Karpas-422 (cell line): ENCODE results near the gene CLECL1. TPM values are rescaled to one million over a fixed set of nuclear protein-coding genes. Genes with fewer than 3 reads are reported as not detected.
"Not testable (repeated sequence)": the region's sequence is repeated elsewhere in the genome, so short reads cannot be mapped to it uniquely, and the experiment has no call there.

ENCODE experiments used
- DNase-seq: peaks from one replicate; pipeline ENCODE4 v3.0.0-alpha.2; 2015
- H2AFZ ChIP-seq: fragments of 200-600 bp; sonication (generic); 2 replicates; pipeline ENCODE4 v1.6.1; 2014; ENCODE audit warnings: antibody characterized with exemption, low read length, mixed read lengths
- H3K27ac ChIP-seq: fragments of 200-600 bp; sonication (generic); 2 replicates; pipeline ENCODE4 v1.5.1; 2014; ENCODE audit warnings: mild to moderate bottlenecking, low read length, moderate library complexity
- H3K27me3 ChIP-seq: fragments of 200-600 bp; sonication (generic); 2 replicates; pipeline ENCODE4 v1.6.1; 2014; ENCODE audit warnings: low read length, mixed read lengths
- H3K36me3 ChIP-seq: fragments of 200-600 bp; sonication (generic); 2 replicates; pipeline ENCODE4 v1.6.1; 2014; ENCODE audit warnings: low read length, mixed read lengths; ENCODE audit not compliant: insufficient read depth
- H3K4me1 ChIP-seq: fragments of 200-600 bp; sonication (generic); 2 replicates; pipeline ENCODE4 v1.6.1; 2014; ENCODE audit warnings: mild to moderate bottlenecking, low read length, mixed read lengths
- H3K4me2 ChIP-seq: fragments of 200-600 bp; sonication (generic); 2 replicates; pipeline ENCODE4 v1.6.1; 2014; ENCODE audit warnings: low read length, low read depth, mild to moderate bottlenecking; ENCODE audit not compliant: poor library complexity, severe bottlenecking
- H3K4me3 ChIP-seq: fragments of 200-600 bp; sonication (generic); 2 replicates; pipeline ENCODE4 v1.5.1; 2014; ENCODE audit warnings: mild to moderate bottlenecking, antibody characterized with exemption, low read length, mixed read lengths
- H3K79me2 ChIP-seq: fragments of 200-600 bp; sonication (generic); 2 replicates; pipeline ENCODE4 v1.6.1; 2014; ENCODE audit warnings: mild to moderate bottlenecking, low read length, mixed read lengths
- H3K9ac ChIP-seq: fragments of 200-600 bp; sonication (generic); 2 replicates; pipeline ENCODE4 v1.6.0; 2014; ENCODE audit warnings: low read length
- H3K9me2 ChIP-seq: fragments of 200-600 bp; sonication (generic), shearing (Covaris generic); replicated peaks from 2 replicates; pipeline ENCODE4 v1.6.0; 2014; ENCODE audit warnings: mild to moderate bottlenecking, low read length, moderate library complexity; ENCODE audit not compliant: insufficient read depth
- H3K9me3 ChIP-seq: fragments of 300-700, 200-600 bp; sonication (generic); 2 replicates; pipeline ENCODE4 v1.6.1; 2014; ENCODE audit warnings: low read length, mixed read lengths
- H4K20me1 ChIP-seq: fragments of 200-600 bp; sonication (generic); 2 replicates; pipeline ENCODE4 v1.6.1; 2014; ENCODE audit warnings: mild to moderate bottlenecking, antibody characterized with exemption, low read length, low read depth; ENCODE audit not compliant: insufficient read depth
- total RNA-seq: library from RNA; depleted of rRNA; stranded (reverse); fragments of >200 nt; shearing (Covaris generic); gene quantifications from 2 replicates; pipeline ENCODE4 v1.2.3, GENCODE V29; 2014; ENCODE audit warnings: low replicate concordance

CLECL1 gene
- total RNA-seq, 1 experiment from 2014 or later, result 5.6 TPM

DNA sequence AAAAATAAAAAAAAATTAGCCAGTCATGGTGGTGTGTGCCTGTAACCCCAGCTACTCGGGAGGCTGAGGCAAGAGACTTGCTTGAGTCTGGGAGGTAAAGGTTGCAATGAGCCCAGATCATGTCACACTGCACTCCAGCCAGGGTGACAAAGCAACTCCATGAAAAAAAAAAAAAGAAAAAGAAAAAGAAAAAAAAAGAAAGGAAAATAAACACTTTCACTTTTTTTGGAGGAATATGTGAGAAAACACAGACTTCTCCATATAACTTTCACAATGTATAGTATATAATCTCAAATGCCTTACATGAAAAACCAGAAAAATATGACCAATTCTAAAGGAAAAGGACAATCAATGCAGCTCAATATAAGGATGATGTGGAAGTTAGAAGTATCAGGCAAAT, 8.9 kb downstream of the CLECL1 start:
- no peaks in the 10 kb centered on the region for H3K79me2 ChIP-seq
- H3K9me3 ChIP-seq, result no peaks in the 10 kb centered on the region
- no peak overlapping the region for H2AFZ ChIP-seq
- H3K4me2 ChIP-seq, result no peak overlapping the region
- DNase-seq, result no peak
- no peaks in the 10 kb centered on the region for H4K20me1 ChIP-seq
- no peak overlapping the region for H3K27ac ChIP-seq
- no peaks in the 10 kb centered on the region for H3K36me3 ChIP-seq
- H3K9ac ChIP-seq, result no peak overlapping the region
- no peaks in the 10 kb centered on the region for H3K27me3 ChIP-seq
- no peaks in the 10 kb centered on the region for H3K9me2 ChIP-seq
- peaks cover 4% of the 10 kb centered on the region for H3K4me1 ChIP-seq
- H3K4me3 ChIP-seq, result no peak overlapping the region

DNA sequence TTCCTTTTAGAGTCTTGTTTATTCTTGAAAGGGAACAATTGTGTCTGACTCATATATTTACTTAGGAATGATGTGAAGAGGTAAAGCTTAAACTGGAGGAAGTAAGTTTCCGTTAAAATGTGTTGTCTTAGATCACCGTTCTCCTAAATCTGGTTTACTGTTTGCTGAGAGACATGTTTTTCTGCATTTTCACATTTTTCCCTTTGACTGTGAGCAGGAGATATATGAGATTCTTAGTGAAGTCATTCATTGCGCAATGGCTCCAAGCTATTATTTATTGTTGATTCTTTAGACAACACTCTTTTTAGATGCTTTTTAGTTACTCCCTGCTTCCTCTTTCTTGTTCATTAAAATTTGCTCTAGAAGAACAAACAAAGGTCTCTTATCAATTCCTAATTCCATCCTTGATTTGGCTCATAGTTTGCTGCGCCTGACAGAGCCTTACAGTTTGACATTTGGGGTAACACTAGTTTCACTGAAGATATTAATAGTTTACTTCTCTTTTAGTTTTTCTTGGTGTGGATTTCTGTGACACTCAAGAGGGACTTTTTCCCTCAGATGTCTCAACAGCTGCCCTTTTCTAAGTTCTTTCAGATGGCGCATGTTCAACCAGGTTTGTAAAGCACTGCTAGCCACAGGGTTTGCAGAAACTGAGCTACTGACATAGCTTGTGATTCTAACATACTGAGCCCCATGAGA, 11.4 kb downstream of the CLECL1 start:
- Histone ChIP-seq H3K9me2 (no peaks in the 10 kb centered on the region), H3K4me1 (peaks cover 4% of the 10 kb centered on the region), H3K4me3 (no peak overlapping the region), H3K9ac (no peak overlapping the region), H4K20me1 (no peaks in the 10 kb centered on the region), H3K9me3 (no peaks in the 10 kb centered on the region), H3K4me2 (no peak overlapping the region), H3K27me3 (no peaks in the 10 kb centered on the region), H3K36me3 (no peaks in the 10 kb centered on the region), H2AFZ (no peak overlapping the region), H3K79me2 (no peaks in the 10 kb centered on the region), H3K27ac (no peak overlapping the region)
- DNase-seq, result no peak

DNA sequence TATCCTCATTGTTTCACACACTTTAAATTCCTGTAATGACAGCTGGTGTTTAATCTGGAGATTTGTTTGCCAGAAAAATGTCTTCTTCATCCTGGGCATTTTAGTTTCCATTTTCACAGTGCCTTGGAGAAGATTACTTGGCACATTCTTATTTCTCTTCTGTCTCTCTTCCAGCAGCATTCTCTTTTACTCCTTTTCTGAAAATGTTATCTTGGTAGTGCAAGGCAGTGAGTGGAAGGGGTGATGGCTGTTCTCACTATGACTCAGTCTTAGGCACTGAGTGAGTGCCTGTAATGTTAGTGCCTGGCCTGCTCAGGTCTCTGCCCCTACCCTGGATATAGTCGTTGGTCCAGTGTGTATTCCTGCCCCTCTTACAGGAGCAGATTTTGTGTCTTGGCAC, 13.1 kb downstream of the CLECL1 start:
- Histone ChIP-seq H3K4me3 (no peak overlapping the region), H4K20me1 (no peaks in the 10 kb centered on the region), H3K27me3 (no peaks in the 10 kb centered on the region), H3K79me2 (no peaks in the 10 kb centered on the region), H3K9me3 (no peaks in the 10 kb centered on the region), H2AFZ (no peak overlapping the region), H3K36me3 (no peaks in the 10 kb centered on the region), H3K4me1 (peaks cover 4% of the 10 kb centered on the region), H3K9ac (no peak overlapping the region), H3K27ac (no peak overlapping the region), H3K4me2 (no peak overlapping the region), H3K9me2 (no peaks in the 10 kb centered on the region)
- no peak for DNase-seq

DNA sequence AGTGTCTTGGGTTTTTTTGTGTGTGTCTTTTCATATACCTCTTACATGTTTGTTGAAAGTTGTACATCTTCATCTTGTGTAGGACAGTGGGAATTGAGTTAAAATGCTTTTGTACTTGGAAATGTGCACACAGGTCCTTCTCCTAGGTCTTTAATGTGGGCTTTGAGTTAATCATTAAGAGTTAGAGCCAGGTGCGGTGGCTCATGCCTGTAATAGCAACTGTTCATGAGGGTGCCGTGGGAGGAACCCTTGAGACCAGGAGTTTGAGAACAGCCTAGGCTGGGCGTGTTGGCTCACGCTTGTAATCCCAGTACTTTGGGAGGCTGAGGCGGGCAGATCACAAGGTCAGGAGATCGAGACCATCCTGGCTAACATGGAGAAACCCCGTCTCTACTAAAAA, 13.9 kb downstream of the CLECL1 start:
- Histone ChIP-seq H3K4me1 (peaks cover 4% of the 10 kb centered on the region), H3K36me3 (no peaks in the 10 kb centered on the region), H3K9ac (no peak overlapping the region)

DNA sequence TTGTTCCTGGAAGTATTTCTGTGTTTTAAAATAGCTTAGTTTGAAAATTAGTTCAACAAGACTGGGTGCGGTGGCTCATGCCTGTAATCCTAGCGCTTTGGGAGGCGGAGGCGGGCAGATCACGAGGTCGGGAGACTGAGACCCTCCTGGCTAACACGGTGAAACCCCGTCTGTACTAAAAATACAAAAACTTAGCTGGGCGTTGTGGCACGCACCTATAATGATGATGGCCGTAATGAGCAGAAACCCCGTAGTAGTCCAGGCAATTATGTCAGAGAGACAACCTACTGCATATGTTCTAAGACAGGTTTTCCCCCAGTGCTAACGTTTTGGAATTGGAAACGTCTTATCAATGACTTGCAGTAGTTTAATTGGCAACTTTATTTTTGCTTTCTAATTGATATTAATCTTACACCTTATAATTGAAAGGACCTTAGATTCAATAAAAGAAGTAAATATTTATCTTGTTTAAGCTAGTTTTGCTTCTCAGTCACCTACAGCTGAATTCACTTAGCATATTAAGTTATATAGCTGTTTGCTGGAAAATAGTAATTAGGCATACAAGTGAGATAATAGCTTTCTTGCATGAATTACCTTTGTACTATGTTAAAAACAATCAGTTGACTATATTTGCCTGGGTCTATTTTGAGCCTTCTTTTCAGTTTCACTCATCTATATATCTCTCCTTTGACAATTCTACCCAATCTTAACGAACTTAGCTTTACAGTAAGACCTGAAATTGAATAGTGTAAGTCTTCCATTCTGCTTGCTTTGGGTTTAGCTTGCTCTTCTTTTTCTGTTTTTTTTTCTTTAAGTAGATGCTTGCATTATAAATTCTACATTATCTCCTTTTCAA, 15.6 kb downstream of the CLECL1 start:
- H3K27ac ChIP-seq, result no peak overlapping the region
- H3K9ac ChIP-seq, result no peak overlapping the region
- no peaks in the 10 kb centered on the region for H3K36me3 ChIP-seq

More for the DNA sequence above, 13.9 kb downstream of the CLECL1 start:
- Histone ChIP-seq H3K4me3 (no peak overlapping the region), H3K9me3 (no peaks in the 10 kb centered on the region), H3K27ac (no peak overlapping the region), H2AFZ (no peak overlapping the region), H3K27me3 (no peaks in the 10 kb centered on the region), H3K79me2 (no peaks in the 10 kb centered on the region), H3K4me2 (no peak overlapping the region), H3K9me2 (no peaks in the 10 kb centered on the region), H4K20me1 (no peaks in the 10 kb centered on the region)
- DNase-seq, result no peak

DNA sequence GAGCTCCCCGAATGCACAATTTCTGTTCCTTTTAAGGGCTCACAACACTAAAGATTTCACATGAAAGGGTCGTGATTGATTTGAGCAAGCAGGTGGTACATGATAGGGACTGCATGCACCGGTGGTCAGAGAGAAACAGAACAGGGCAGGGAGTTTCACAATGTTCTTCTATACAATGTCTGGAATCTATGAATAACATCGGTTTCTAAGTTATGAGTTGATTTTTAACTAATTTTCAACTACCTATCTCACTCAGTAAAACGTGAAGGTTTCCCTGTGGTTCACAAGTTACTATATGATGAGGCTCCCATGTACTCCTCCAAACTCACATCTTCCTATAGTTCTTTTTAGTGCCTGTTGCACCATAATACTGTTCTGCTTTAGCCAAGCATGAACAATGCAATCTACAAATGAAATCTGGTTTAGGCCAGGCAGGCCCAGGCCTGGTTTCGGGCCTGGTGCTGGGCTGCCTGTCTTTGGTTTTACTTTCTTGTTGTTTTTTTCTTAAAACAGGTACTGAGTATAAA, 19.8 kb downstream of the CLECL1 start:
- H3K9ac ChIP-seq, H3K27ac ChIP-seq, H3K27me3 ChIP-seq, H4K20me1 ChIP-seq, DNase-seq, H3K4me2 ChIP-seq, H3K79me2 ChIP-seq, H2AFZ ChIP-seq, H3K4me3 ChIP-seq, H3K9me2 ChIP-seq, H3K4me1 ChIP-seq, H3K9me3 ChIP-seq, H3K36me3 ChIP-seq: not testable (repeated sequence)

More for the DNA sequence above, 15.6 kb downstream of the CLECL1 start:
- no peak overlapping the region for H2AFZ ChIP-seq
- H3K4me3 ChIP-seq, result no peak overlapping the region
- H3K27me3 ChIP-seq, result no peaks in the 10 kb centered on the region
- no peaks in the 10 kb centered on the region for H3K9me2 ChIP-seq
- no peak overlapping the region for H3K4me2 ChIP-seq
- H3K4me1 ChIP-seq, result peaks cover 4% of the 10 kb centered on the region
- DNase-seq, result no peak
- no peaks in the 10 kb centered on the region for H4K20me1 ChIP-seq
- H3K9me3 ChIP-seq, result no peaks in the 10 kb centered on the region
- H3K79me2 ChIP-seq, result no peaks in the 10 kb centered on the region

DNA sequence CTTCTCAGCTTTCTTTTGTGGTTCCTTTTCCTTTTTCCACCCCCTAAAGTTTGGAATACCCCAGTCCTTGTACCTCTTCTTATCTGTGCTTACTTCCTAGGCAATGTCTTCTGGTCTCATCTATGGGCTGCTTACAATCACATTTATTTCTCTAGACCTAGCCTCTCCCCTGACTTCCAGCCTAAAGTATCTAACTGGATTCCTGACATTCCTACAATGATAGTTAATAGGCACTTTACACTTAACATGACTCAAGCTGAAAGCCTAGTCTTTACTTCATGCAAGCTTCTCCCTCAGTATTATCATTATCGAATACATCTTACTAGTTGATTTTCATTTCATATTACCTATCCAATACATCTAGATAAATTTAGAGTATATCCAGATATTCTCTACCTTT, 21.2 kb downstream of the CLECL1 start:
- H2AFZ ChIP-seq, result no peak overlapping the region
- no peaks in the 10 kb centered on the region for H3K36me3 ChIP-seq
- H3K9ac ChIP-seq, result no peak overlapping the region
- H4K20me1 ChIP-seq, result no peaks in the 10 kb centered on the region
- no peaks in the 10 kb centered on the region for H3K79me2 ChIP-seq
- no peak for DNase-seq
- no peak overlapping the region for H3K4me3 ChIP-seq
- H3K9me3 ChIP-seq, result no peaks in the 10 kb centered on the region
- H3K27me3 ChIP-seq, result no peaks in the 10 kb centered on the region
- no peak overlapping the region for H3K27ac ChIP-seq
- no peak overlapping the region for H3K4me2 ChIP-seq
- H3K9me2 ChIP-seq, result no peaks in the 10 kb centered on the region
- H3K4me1 ChIP-seq, result peaks cover 8% of the 10 kb centered on the region

DNA sequence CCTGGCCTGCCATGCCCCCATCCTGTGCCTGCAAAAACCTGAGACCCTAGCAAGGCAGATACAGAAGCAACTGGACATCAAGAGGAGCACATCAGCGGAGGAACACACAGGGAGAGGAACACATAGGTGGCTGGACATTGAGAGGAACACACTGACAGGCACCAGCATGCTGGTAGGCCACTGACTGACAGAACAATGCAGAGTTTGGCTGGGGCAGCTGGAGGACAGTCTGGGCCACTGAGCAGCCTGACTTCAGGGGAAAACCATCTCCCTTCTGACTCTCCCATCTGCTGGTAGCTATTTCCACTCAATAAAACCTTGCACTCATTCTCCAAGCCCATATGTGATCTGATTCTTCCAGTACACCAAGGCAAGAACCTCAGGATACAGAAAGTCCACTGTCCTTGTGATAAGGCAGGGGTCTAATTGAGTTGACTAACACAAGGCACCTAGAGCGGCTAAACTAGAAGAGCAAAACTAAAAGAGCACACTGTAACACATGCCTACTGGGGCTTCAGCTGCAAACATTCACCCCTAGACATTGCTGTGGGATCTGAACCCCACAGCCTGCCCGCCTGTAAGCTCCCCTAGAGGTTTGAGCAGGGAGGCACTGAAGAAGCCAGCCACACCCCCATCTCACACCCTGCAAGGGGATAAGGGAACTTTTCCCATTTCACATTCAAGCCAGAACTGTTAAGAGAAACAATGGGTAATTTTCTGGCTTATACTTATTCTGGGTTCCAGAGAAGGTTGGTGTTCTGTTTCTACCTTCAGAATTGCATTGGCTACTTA, 22.1 kb downstream of the CLECL1 start:
- Histone ChIP-seq H3K9ac (no peak overlapping the region), H4K20me1 (no peaks in the 10 kb centered on the region), H3K27me3 (no peaks in the 10 kb centered on the region), H2AFZ (no peak overlapping the region), H3K4me1 (peaks cover 16% of the 10 kb centered on the region), H3K79me2 (no peaks in the 10 kb centered on the region), H3K9me2 (no peaks in the 10 kb centered on the region), H3K36me3 (no peaks in the 10 kb centered on the region), H3K9me3 (no peaks in the 10 kb centered on the region), H3K27ac (no peak overlapping the region), H3K4me3 (no peak overlapping the region), H3K4me2 (no peak overlapping the region)
- no peak for DNase-seq
